GM12872 (cell line): Measurements from ENCODE around the gene KCNIP3.

ENCODE experiments used
- TF ChIP-seq, protein P1 (sequence below): IDR thresholded peaks from 3 replicates; pipeline ENCODE4 v1.5.1; 2011; ENCODE audit warnings: low read depth, mild to moderate bottlenecking, low read length, moderate library complexity; ENCODE audit not compliant: insufficient read depth

The KCNIP3 gene

DNA sequence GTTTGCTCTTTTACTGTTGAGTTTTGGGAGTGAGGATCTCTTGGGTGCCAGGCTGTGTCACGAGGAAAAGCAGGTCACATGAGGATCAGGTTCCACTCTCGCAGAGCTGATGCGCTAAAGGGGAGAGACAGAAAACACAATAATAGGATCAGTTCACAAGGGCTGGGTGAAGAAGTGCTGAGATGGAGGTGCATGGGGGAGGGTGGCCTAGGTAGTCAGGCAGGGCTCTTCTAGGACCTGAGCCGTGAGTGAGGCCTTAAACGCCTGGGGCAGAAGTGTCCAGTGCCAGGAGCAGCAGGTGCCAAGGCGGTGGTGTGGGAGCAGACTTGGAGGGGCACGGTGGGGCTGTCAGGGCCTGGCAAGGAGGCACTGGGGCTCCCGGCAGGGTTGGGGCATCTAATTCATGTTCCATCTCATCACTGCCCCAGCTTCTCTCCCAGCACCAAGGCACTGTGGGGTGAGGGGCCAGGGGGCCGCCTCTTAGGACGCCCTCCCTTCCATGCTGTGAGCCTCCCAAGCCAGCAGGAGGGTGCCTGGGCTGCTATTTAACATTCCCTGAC is 9.3 kb downstream of the KCNIP3 start:
- TF ChIP-seq, protein P1, sequence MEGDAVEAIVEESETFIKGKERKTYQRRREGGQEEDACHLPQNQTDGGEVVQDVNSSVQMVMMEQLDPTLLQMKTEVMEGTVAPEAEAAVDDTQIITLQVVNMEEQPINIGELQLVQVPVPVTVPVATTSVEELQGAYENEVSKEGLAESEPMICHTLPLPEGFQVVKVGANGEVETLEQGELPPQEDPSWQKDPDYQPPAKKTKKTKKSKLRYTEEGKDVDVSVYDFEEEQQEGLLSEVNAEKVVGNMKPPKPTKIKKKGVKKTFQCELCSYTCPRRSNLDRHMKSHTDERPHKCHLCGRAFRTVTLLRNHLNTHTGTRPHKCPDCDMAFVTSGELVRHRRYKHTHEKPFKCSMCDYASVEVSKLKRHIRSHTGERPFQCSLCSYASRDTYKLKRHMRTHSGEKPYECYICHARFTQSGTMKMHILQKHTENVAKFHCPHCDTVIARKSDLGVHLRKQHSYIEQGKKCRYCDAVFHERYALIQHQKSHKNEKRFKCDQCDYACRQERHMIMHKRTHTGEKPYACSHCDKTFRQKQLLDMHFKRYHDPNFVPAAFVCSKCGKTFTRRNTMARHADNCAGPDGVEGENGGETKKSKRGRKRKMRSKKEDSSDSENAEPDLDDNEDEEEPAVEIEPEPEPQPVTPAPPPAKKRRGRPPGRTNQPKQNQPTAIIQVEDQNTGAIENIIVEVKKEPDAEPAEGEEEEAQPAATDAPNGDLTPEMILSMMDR, result no peak

- TF ChIP-seq, protein P1, result no peak
Measured at GRCh38 chr2:95307036-95307435, 9.9 kb downstream of the KCNIP3 start.

DNA sequence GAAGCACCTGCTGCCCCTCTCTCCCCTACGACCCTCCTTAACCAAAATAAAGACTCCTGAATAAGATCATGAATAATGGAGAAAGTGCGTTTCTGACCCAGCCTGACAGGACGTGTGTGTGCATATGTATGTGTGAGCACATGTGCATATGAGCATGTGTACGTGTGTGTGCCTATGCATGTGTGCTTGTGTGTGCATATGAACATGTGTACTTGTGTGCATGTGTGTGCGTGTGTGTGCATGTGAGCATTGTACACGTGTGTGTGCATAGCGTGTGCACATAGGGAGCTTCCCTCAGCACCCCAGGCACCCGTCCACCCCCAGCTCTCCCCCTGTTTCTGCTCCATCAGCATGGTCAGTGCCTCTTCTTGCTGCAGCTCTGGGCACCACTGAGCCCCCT is 10.7 kb downstream of the KCNIP3 start:
- TF ChIP-seq, protein P1, result no peak

GRCh38 chr2:95308426-95308990 is 11.4 kb downstream of the KCNIP3 start:
- TF ChIP-seq, protein P1, result no peak

DNA sequence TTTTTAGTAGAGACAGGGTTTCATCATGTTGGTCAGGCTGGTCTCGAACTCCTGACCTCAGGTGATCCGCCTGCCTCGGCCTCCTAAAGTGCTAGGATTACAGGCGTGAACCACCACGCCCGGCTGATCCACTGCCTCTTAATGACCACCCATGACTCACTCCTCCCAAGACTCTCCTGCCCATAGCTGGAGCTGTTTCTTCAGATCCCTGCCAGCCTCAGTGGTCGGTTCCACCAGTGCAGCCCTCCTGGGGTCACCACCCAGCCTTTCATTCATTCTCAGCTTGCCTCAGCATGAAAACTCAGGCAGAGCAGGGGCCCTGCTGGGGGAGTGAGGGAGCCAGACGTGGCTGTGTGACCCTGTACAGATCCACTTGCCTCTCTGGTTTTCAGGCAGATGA is 12.5 kb downstream of the KCNIP3 start:
- TF ChIP-seq, protein P1, result no peak

- TF ChIP-seq, protein P1, result no peak
Measured at GRCh38 chr2:95310216-95310615, 13.1 kb downstream of the KCNIP3 start.

GRCh38 chr2:95310651-95311050 is 13.5 kb downstream of the KCNIP3 start:
- TF ChIP-seq, protein P1, result no peak
